Neutrophil (primary cell): ENCODE data around the gene IER5L.

Experiments used
- H3K27ac ChIP-seq: fragments of 200-600 bp; sonication (generic); 2 replicates; pipeline ENCODE4 v1.5.1; 2016; ENCODE audit warnings: mild to moderate bottlenecking, moderate library complexity
- H3K27me3 ChIP-seq: fragments of 200-600 bp; sonication (generic); 2 replicates; pipeline ENCODE4 v1.6.0; 2016; ENCODE audit warnings: mild to moderate bottlenecking
- H3K36me3 ChIP-seq: fragments of 200-600 bp; sonication (generic); 2 replicates; pipeline ENCODE4 v1.5.1; 2017
- H3K4me1 ChIP-seq, 2 experiments: fragments of 200-600 bp in 1 of 2; sonication (generic) in 1 of 2; 1 replicate in 1 of 2; 2 replicates in 1 of 2; pipeline versions ENCODE4 v1.5.1 to v1.6.1; 2013 to 2016; ENCODE audit warnings: low read depth in 1 of 2, low read length in 1 of 2, mild to moderate bottlenecking in 1 of 2, moderate library complexity in 1 of 2; ENCODE audit not compliant: control insufficient read depth in 1 of 2, insufficient read depth in 1 of 2
- H3K4me3 ChIP-seq, 2 experiments: fragments of 200-600 bp in 1 of 2; sonication (generic) in 1 of 2; 1 replicate in 1 of 2; 2 replicates in 1 of 2; pipeline ENCODE4 v1.5.1; 2013 to 2016; ENCODE audit warnings: low read depth in 1 of 2, low read length in 1 of 2, mild to moderate bottlenecking in 1 of 2, moderate library complexity in 1 of 2
- H3K9me3 ChIP-seq: fragments of 200-600 bp; sonication (generic); 2 replicates; pipeline ENCODE4 v1.5.1; 2016
- CTCF ChIP-seq: fragments of 200-600 bp; sonication (generic); IDR thresholded peaks from 2 replicates; pipeline ENCODE4 v1.5.1; 2016; ENCODE audit warnings: antibody characterized with exemption

The IER5L gene

GRCh38 chr9:129209109-129209508, 31.0 kb upstream of the IER5L start:
- TF ChIP-seq CTCF = no peak
- Histone ChIP-seq H3K27me3 (no peaks in the 10 kb centered on the region), H3K4me1 (no peaks in the 10 kb centered on the region), H3K27ac (no peak overlapping the region), H3K4me3 (no peak overlapping the region), H3K36me3 (no peaks in the 10 kb centered on the region), H3K9me3 (no peaks in the 10 kb centered on the region)

GRCh38 chr9:129208207-129209032, 30.4 kb upstream of the IER5L start:
- no peak for TF ChIP-seq CTCF
- Histone ChIP-seq H3K27ac (no peak overlapping the region), H3K4me1 (no peaks in the 10 kb centered on the region), H3K36me3 (no peaks in the 10 kb centered on the region), H3K4me3 (no peak overlapping the region), H3K9me3 (no peaks in the 10 kb centered on the region), H3K27me3 (no peaks in the 10 kb centered on the region)

- H3K27ac ChIP-seq = no peak overlapping the region
These were observed 28.8 kb upstream of the IER5L start for GRCh38 chr9:129206905-129207304.

GRCh38 chr9:129206401-129206800, 28.3 kb upstream of the IER5L start:
- peaks cover 4 to 9% of the 10 kb centered on the region in 2 experiments for H3K4me1 ChIP-seq
- no peaks in the 10 kb centered on the region for H3K36me3 ChIP-seq
- no peak for TF ChIP-seq CTCF
- no peak overlapping the region for H3K27ac ChIP-seq
- H3K4me3 ChIP-seq = no peak overlapping the region
- H3K9me3 ChIP-seq = no peaks in the 10 kb centered on the region
- H3K27me3 ChIP-seq = no peaks in the 10 kb centered on the region

More at GRCh38 chr9:129206905-129207304, 28.8 kb upstream of the IER5L start:
- peaks cover 4 to 9% of the 10 kb centered on the region in 2 experiments for H3K4me1 ChIP-seq
- no peaks in the 10 kb centered on the region for H3K9me3 ChIP-seq
- no peak overlapping the region for H3K4me3 ChIP-seq
- TF ChIP-seq CTCF = no peak
- H3K36me3 ChIP-seq = no peaks in the 10 kb centered on the region
- no peaks in the 10 kb centered on the region for H3K27me3 ChIP-seq

- Histone ChIP-seq H3K9me3 (no peaks in the 10 kb centered on the region), H3K27ac (no peak overlapping the region), H3K27me3 (no peaks in the 10 kb centered on the region), H3K4me3 (no peak overlapping the region), H3K36me3 (no peaks in the 10 kb centered on the region), H3K4me1 (peaks cover 4 to 9% of the 10 kb centered on the region in 2 experiments)
- TF ChIP-seq CTCF = no peak
These were observed 26.8 kb upstream of the IER5L start for GRCh38 chr9:129204840-129205239.
